Measurements from ENCODE around the gene ACTA1. TPM values are rescaled to one million over a fixed set of nuclear protein-coding genes. Genes with fewer than 3 reads are reported as not detected.
"Not testable (repeated sequence)": the region's sequence is repeated elsewhere in the genome, so short reads cannot be mapped to it uniquely, and the experiment has no call there.

The ACTA1 gene
- total RNA-seq, 1 donor from 2014 or later = 9.5 TPM

- no peak for DNase-seq (ENCODE audit: low spot score)
Observed at GRCh38 chr1:229440851-229441537, 7.1 kb upstream of the ACTA1 start.

GRCh38 chr1:229438021-229438420 is 4.1 kb upstream of the ACTA1 start:
- DNase-seq (ENCODE audit: low spot score) = no peak

GRCh38 chr1:229437443-229437842 is 3.5 kb upstream of the ACTA1 start:
- DNase-seq (ENCODE audit: low spot score) = no peak

GRCh38 chr1:229436201-229436600 is 2.3 kb upstream of the ACTA1 start:
- no peak for DNase-seq (ENCODE audit: low spot score)

GRCh38 chr1:229434641-229435051 is 752 bp upstream of the ACTA1 start:
- DNase-seq (ENCODE audit: low spot score) = no peak

GRCh38 chr1:229433364-229434004 is 410 bp downstream of the ACTA1 start:
- DNase-seq (ENCODE audit: low spot score) = no peak

GRCh38 chr1:229432905-229433304 is 989 bp downstream of the ACTA1 start:
- no peak for DNase-seq (ENCODE audit: low spot score)

- DNase-seq (ENCODE audit: low spot score) = no peak
Observed at GRCh38 chr1:229432116-229432461, 1.8 kb downstream of the ACTA1 start.

- no peak for DNase-seq (ENCODE audit: low spot score)
Observed at GRCh38 chr1:229431284-229432115, 2.4 kb downstream of the ACTA1 start.

- no peak for DNase-seq (ENCODE audit: low spot score)
Observed at GRCh38 chr1:229430761-229431283, 3.1 kb downstream of the ACTA1 start.

- no peak for DNase-seq (ENCODE audit: low spot score)
Observed at GRCh38 chr1:229428256-229428655, 5.6 kb downstream of the ACTA1 start.

- no peak for DNase-seq (ENCODE audit: low spot score)
Observed at GRCh38 chr1:229427572-229427971, 6.3 kb downstream of the ACTA1 start.

- DNase-seq (ENCODE audit: low spot score) = no peak
Observed at GRCh38 chr1:229425564-229426159, 8.2 kb downstream of the ACTA1 start.

GRCh38 chr1:229420765-229421164 is 13.1 kb downstream of the ACTA1 start:
- DNase-seq (ENCODE audit: low spot score) = no peak

GRCh38 chr1:229420224-229420623 is 13.7 kb downstream of the ACTA1 start:
- no peak for DNase-seq (ENCODE audit: low spot score)

- DNase-seq (ENCODE audit: low spot score) = not testable (repeated sequence)
Observed at GRCh38 chr1:229418586-229418985, 15.3 kb downstream of the ACTA1 start.

GRCh38 chr1:229412810-229413209 is 21.1 kb downstream of the ACTA1 start:
- DNase-seq (ENCODE audit: low spot score) = not testable (repeated sequence)

GRCh38 chr1:229412056-229412455 is 21.8 kb downstream of the ACTA1 start:
- DNase-seq (ENCODE audit: low spot score) = no peak

GRCh38 chr1:229411434-229412055 is 22.3 kb downstream of the ACTA1 start:
- no peak for DNase-seq (ENCODE audit: low spot score)

GRCh38 chr1:229410692-229411433 is 23.0 kb downstream of the ACTA1 start:
- DNase-seq (ENCODE audit: low spot score) = peak; percentile 56

GRCh38 chr1:229410370-229410691 is 23.6 kb downstream of the ACTA1 start:
- no peak for DNase-seq (ENCODE audit: low spot score)

All from ureter (tissue), 1 donor.